Prostate gland (tissue), 2 donors: ENCODE results near the gene MAVS. TPM values are rescaled to one million over a fixed set of nuclear protein-coding genes. Genes with fewer than 3 reads are reported as not detected.
A peak's percentile ranks its signal among the peaks of the same experiment; 100 is the strongest.

Experiments used
- DNase-seq: peaks from one replicate; pipeline ENCODE4 v3.0.0-alpha.2; 2019; ENCODE audit warnings: low spot score
- H3K27ac ChIP-seq, 2 donors: fragments of 200-600 bp; sonication (generic); 2 replicates each; pipeline ENCODE4 v1.5.1; 2017 to 2019
- H3K27me3 ChIP-seq: fragments of 200-600 bp; sonication (generic); replicated peaks from 2 replicates; pipeline ENCODE4 v1.5.1; 2019; ENCODE audit not compliant: insufficient read depth
- H3K36me3 ChIP-seq, 2 donors: fragments of 200-600 bp; sonication (generic); 1 replicate in 1 of 2; 2 replicates in 1 of 2; pipeline versions ENCODE4 v1.5.1 to v1.8.1; 2017 to 2019
- H3K4me1 ChIP-seq: fragments of 200-600 bp; sonication (generic); replicated peaks from 2 replicates; pipeline ENCODE4 v1.5.1; 2019
- H3K4me3 ChIP-seq, 2 donors: fragments of 200-600 bp; sonication (generic); 2 replicates each; pipeline ENCODE4 v1.5.1; 2017 to 2019
- H3K9me3 ChIP-seq: fragments of 200-600 bp; sonication (generic); 2 replicates; pipeline ENCODE4 v1.5.1; 2017
- CTCF ChIP-seq, 4 experiments: fragments of 200-600 bp in 2 of 4; fragments of 450-650 bp in 2 of 4; sonication (generic) in 2 of 4; IDR thresholded peaks; 1 replicate in 3 of 4; 2 replicates in 1 of 4; pipeline ENCODE4 v1.5.1; 2016 to 2019; ENCODE audit warnings: antibody characterized with exemption in 4 of 4, mild to moderate bottlenecking in 2 of 4, moderate library complexity in 2 of 4
- POLR2A ChIP-seq: fragments of 450-650 bp; IDR thresholded peaks from one replicate; pipeline ENCODE4 v1.6.1; 2016; ENCODE audit warnings: antibody characterized with exemption, mild to moderate bottlenecking
- POLR2AphosphoS5 ChIP-seq: sonication (generic); formaldehyde crosslinking; IDR thresholded peaks from one replicate; pipeline ENCODE4 v1.6.1; 2017; ENCODE audit warnings: antibody characterized with exemption
- WGBS: methylation state at CpG from one replicate; pipeline ENCODE4 v1.1.5; 2018; 5-methylcytosine and 5-hydroxymethylcytosine counted together
- intact Hi-C: fragments of 100-400 bp; cut with DNase I; formaldehyde crosslinking; loops from one replicate; pipeline ENCODE4 v1.14.2; 2022
- total RNA-seq, 2 donors: library from RNA; depleted of rRNA; stranded (reverse); fragments of >200 nt; gene quantifications; one replicate each; pipeline ENCODE4 v1.1.0, GENCODE V29; 2016

The MAVS gene
- total RNA-seq, 2 donors from 2014 or later = 26.7 to 40.2 TPM

GRCh38 chr20:3887876-3888620, 41.4 kb downstream of the MAVS start:
- Histone ChIP-seq H3K36me3 (no peaks in the 10 kb centered on the region), H3K4me3 (peak overlapping the region; percentile 100), H3K4me1 (peaks cover 4% of the 10 kb centered on the region), H3K27me3 (no peaks in the 10 kb centered on the region), H3K27ac (peak overlapping the region; percentile 95 to 98), H3K9me3 (no peaks in the 10 kb centered on the region)
- intact Hi-C loops = loop anchor here (5.0 kb wide), 4 partner anchors 44 to 199 kb away; no protein-coding TSS in a partner anchor
- WGBS = 12% methylated on average over 15 of the region's 15 CpGs
- no peak for TF ChIP-seq POLR2AphosphoS5
- peak in 1 of 4 experiments; percentile 12 for TF ChIP-seq CTCF (IDR thresholded peaks at IDR 0.05)
- no peak for TF ChIP-seq POLR2A
- no peak for DNase-seq

GRCh38 chr20:3888622-3889488, 42.2 kb downstream of the MAVS start, which contains the start of gene PANK2:
PANK2 (plus strand) TSS chr20:3889387.
- Histone ChIP-seq H3K9me3 (no peaks in the 10 kb centered on the region), H3K27ac (peak within 1 kb of the TSS; percentile 95 to 98), H3K4me3 (peak within 1 kb of the TSS; percentile 100), H3K36me3 (no peaks in the 10 kb centered on the region), H3K27me3 (no peaks in the 10 kb centered on the region), H3K4me1 (peaks cover 4% of the 10 kb centered on the region)
- under 1% methylated on average over 53 of the region's 72 CpGs for WGBS
- peak in 3 of 4 experiments; percentile 15 to 60 (median 56) for TF ChIP-seq CTCF (IDR thresholded peaks at IDR 0.05)
- TF ChIP-seq POLR2AphosphoS5 = peak; percentile 96
- peak; percentile 97 for TF ChIP-seq POLR2A
- intact Hi-C loops = loop anchor here (5.0 kb wide), 4 partner anchors 43 to 198 kb away; no protein-coding TSS in a partner anchor
- peak; percentile 99 for DNase-seq

- intact Hi-C loops = loop anchor here (5.0 kb wide), 4 partner anchors 43 to 198 kb away; no protein-coding TSS in a partner anchor
- H3K27ac ChIP-seq = peak overlapping the region; percentile 95 to 98
- no peaks in the 10 kb centered on the region for H3K9me3 ChIP-seq
- H3K27me3 ChIP-seq = no peaks in the 10 kb centered on the region
- WGBS = under 1% methylated on average over 51 of the region's 68 CpGs
- H3K4me1 ChIP-seq = peaks cover 8% of the 10 kb centered on the region
- DNase-seq = no peak
- no peak for TF ChIP-seq POLR2A
- no peak for TF ChIP-seq CTCF (IDR thresholded peaks at IDR 0.05)
- TF ChIP-seq POLR2AphosphoS5 = no peak
- peak overlapping the region; percentile 100 for H3K4me3 ChIP-seq
- H3K36me3 ChIP-seq = no peaks in the 10 kb centered on the region
Observed at GRCh38 chr20:3889489-3890397, 43.1 kb downstream of the MAVS start.

GRCh38 chr20:3890398-3890751, 43.7 kb downstream of the MAVS start:
- TF ChIP-seq CTCF (IDR thresholded peaks at IDR 0.05) (no peak), POLR2AphosphoS5 (no peak), POLR2A (no peak)
- no peaks in the 10 kb centered on the region for H3K36me3 ChIP-seq
- intact Hi-C loops = no loop called here
- 0% methylated on average over 3 of the region's 3 CpGs for whole genome bisulfite sequencing
- peaks cover 8% of the 10 kb centered on the region for H3K4me1 ChIP-seq
- no peaks in the 10 kb centered on the region for H3K27me3 ChIP-seq
- peak overlapping the region; percentile 100 for H3K4me3 ChIP-seq
- H3K9me3 ChIP-seq = no peaks in the 10 kb centered on the region
- no peak for DNase-seq
- peak overlapping the region; percentile 95 to 98 for H3K27ac ChIP-seq
